Osteoblast (primary cell): ENCODE measurements around the gene ENTPD2. TPM values are rescaled to one million over a fixed set of nuclear protein-coding genes. Genes with fewer than 3 reads are reported as not detected.
A peak's percentile ranks its signal among the peaks of the same experiment; 100 is the strongest.

ENCODE experiments used
- DNase-seq: peaks from one replicate; pipeline ENCODE4 v3.0.0; 2011; ENCODE audit warnings: low spot score, mixed read lengths; ENCODE audit not compliant: insufficient read length; ENCODE audit errors: missing footprints
- H2AFZ ChIP-seq: 2 replicates; pipeline ENCODE4 v1.6.0; 2011; ENCODE audit warnings: mild to moderate bottlenecking, low read length
- H3K27ac ChIP-seq: 2 replicates; pipeline ENCODE4 v1.5.1; 2011; ENCODE audit warnings: mild to moderate bottlenecking, low read depth, low read length, moderate library complexity
- H3K27me3 ChIP-seq: 2 replicates; pipeline ENCODE4 v1.6.0; 2012; ENCODE audit warnings: mild to moderate bottlenecking, control low read depth, inconsistent platforms, low read length, moderate library complexity; ENCODE audit not compliant: insufficient read depth
- H3K36me3 ChIP-seq: 2 replicates; pipeline ENCODE4 v1.5.1; 2011; ENCODE audit warnings: mild to moderate bottlenecking, low read length, control low read depth, moderate library complexity; ENCODE audit not compliant: insufficient read depth
- H3K4me1 ChIP-seq: 2 replicates; pipeline ENCODE4 v1.5.1; 2011; ENCODE audit warnings: mild to moderate bottlenecking, low read length, control low read depth, moderate library complexity; ENCODE audit not compliant: insufficient read depth
- H3K4me2 ChIP-seq: 2 replicates; pipeline ENCODE4 v1.6.0; 2011; ENCODE audit warnings: mild to moderate bottlenecking, low read length; ENCODE audit not compliant: insufficient read depth
- H3K4me3 ChIP-seq: fragments of 200-600 bp; sonication (generic); 3 replicates; pipeline ENCODE4 v1.5.1; 2012; ENCODE audit warnings: mild to moderate bottlenecking, low read length, inconsistent platforms; ENCODE audit not compliant: insufficient read depth
- H3K79me2 ChIP-seq: 2 replicates; pipeline ENCODE4 v1.6.0; 2012; ENCODE audit warnings: mild to moderate bottlenecking, low read length, control low read depth, inconsistent platforms; ENCODE audit not compliant: insufficient read depth
- H3K9me3 ChIP-seq: 2 replicates; pipeline ENCODE4 v1.5.1; 2011; ENCODE audit warnings: low read depth, low read length, control low read depth
- H4K20me1 ChIP-seq: 2 replicates; pipeline ENCODE4 v1.6.0; 2012; ENCODE audit warnings: mild to moderate bottlenecking, low read length, control low read depth; ENCODE audit not compliant: insufficient read depth
- CTCF ChIP-seq: IDR thresholded peaks from 2 replicates; pipeline ENCODE4 v1.5.1; 2011; ENCODE audit warnings: mild to moderate bottlenecking, low read depth, low read length, moderate library complexity; ENCODE audit errors: extremely low read depth
- total RNA-seq: library from RNA; depleted of rRNA; stranded (reverse); fragments of >200 nt; gene quantifications from 2 replicates; pipeline ENCODE4 v1.2.3, GENCODE V29; 2012

Gene ENTPD2
- total RNA-seq, 1 donor = not detected

DNA sequence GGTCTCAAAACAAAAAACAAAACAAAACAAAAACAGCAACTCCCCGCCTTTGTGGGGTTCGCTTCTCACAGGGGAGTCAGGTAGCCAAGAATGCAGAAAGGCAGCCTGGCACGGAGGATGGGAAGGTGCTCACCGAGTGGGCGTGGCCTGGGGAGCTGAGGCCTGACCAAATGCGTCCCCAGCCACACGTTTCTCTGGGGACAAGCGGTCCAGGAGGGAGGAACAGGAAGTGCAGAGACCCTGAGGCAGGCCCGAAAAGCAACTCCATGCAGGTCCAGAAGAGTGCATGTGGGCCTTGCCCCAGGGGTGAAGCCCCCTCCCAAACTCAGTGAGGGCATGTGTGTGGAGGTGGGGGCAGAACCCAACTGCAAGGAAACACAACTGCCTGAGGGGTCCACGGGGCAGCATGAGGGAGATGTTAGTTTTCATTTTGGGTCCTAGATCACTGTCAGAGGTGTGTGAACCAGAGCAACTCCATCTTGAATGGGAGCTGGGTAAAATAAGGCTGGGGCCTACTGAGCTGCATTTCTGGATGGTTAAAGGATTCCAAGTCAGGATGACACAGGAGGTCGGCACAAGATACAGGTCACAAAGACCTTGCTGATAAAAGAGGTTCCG lies 20.9 kb upstream of the ENTPD2 start:
- H3K27me3 ChIP-seq = no peaks in the 10 kb centered on the region
- DNase-seq = peak; percentile 57
- H4K20me1 ChIP-seq = peaks cover 6% of the 10 kb centered on the region
- H3K36me3 ChIP-seq = peaks cover 5% of the 10 kb centered on the region
- H3K4me3 ChIP-seq = no peak overlapping the region
- H3K79me2 ChIP-seq = peaks cover 21% of the 10 kb centered on the region
- no peak for TF ChIP-seq CTCF
- H3K4me1 ChIP-seq = peaks cover 5% of the 10 kb centered on the region
- no peaks in the 10 kb centered on the region for H3K9me3 ChIP-seq
- no peak overlapping the region for H3K4me2 ChIP-seq
- no peak overlapping the region for H3K27ac ChIP-seq
- H2AFZ ChIP-seq = no peak overlapping the region

- no peak for TF ChIP-seq CTCF
- Histone ChIP-seq H3K27me3 (no peaks in the 10 kb centered on the region), H3K36me3 (no peaks in the 10 kb centered on the region), H3K4me3 (no peak overlapping the region), H3K27ac (no peak overlapping the region), H4K20me1 (no peaks in the 10 kb centered on the region), H3K79me2 (peaks cover 13% of the 10 kb centered on the region), H3K4me2 (no peak overlapping the region), H3K9me3 (no peaks in the 10 kb centered on the region), H2AFZ (no peak overlapping the region), H3K4me1 (peaks cover 5% of the 10 kb centered on the region)
- DNase-seq = no peak
Observed at GRCh38 chr9:137073992-137074399, 20.1 kb upstream of the ENTPD2 start.

GRCh38 chr9:137071282-137071681 lies 17.4 kb upstream of the ENTPD2 start:
- DNase-seq = peak; percentile 58
- Histone ChIP-seq H3K4me1 (peaks cover 5% of the 10 kb centered on the region), H3K36me3 (no peaks in the 10 kb centered on the region), H4K20me1 (peaks cover 6% of the 10 kb centered on the region), H3K27ac (no peak overlapping the region), H3K27me3 (no peaks in the 10 kb centered on the region), H3K9me3 (no peaks in the 10 kb centered on the region), H3K4me3 (peak overlapping the region; percentile 71), H3K79me2 (no peaks in the 10 kb centered on the region), H3K4me2 (peak overlapping the region; percentile 82), H2AFZ (peak overlapping the region; percentile 62)
- TF ChIP-seq CTCF = no peak

- H3K27ac ChIP-seq = no peak overlapping the region
- TF ChIP-seq CTCF = no peak
- no peaks in the 10 kb centered on the region for H3K36me3 ChIP-seq
- H3K9me3 ChIP-seq = no peaks in the 10 kb centered on the region
- DNase-seq = no peak
- H4K20me1 ChIP-seq = peaks cover 6% of the 10 kb centered on the region
- peak overlapping the region; percentile 82 for H3K4me2 ChIP-seq
- H3K4me3 ChIP-seq = peak overlapping the region; percentile 71
- H3K27me3 ChIP-seq = no peaks in the 10 kb centered on the region
- no peaks in the 10 kb centered on the region for H3K79me2 ChIP-seq
- H2AFZ ChIP-seq = peak overlapping the region; percentile 62
- H3K4me1 ChIP-seq = peaks cover 5% of the 10 kb centered on the region
Observed at GRCh38 chr9:137070906-137071275, 17.0 kb upstream of the ENTPD2 start.
